H1 (cell line): ENCODE data around the gene ZNF45. TPM values are rescaled to one million over a fixed set of nuclear protein-coding genes. Genes with fewer than 3 reads are reported as not detected.

Experiments used
- CTCF ChIA-PET: fragments of 300-600 bp; sonication (Branson Sonifier 250); formaldehyde crosslinking; loops from one replicate; lab custom pipeline; 2021; ENCODE audit not compliant: partially characterized antibody; lab: Charles Lee
- POLR2A ChIA-PET: fragments of 300-600 bp; sonication (Branson Sonifier 250); formaldehyde crosslinking; loops from one replicate; lab custom pipeline; 2021; ENCODE audit warnings: inconsistent platforms; ENCODE audit not compliant: partially characterized antibody; lab: Charles Lee
- DNase-seq, 2 experiments: peaks; one replicate each; pipeline versions ENCODE4 v3.0.0 to v3.0.0-alpha.2; 2010 to 2022; ENCODE audit warnings: low spot score in 2 of 2, low read depth in 1 of 2, mixed read lengths in 1 of 2
- FAIRE-seq: peaks from 2 replicates; lab custom pipeline; 2011; peaks lifted over from hg19 to GRCh38; lab: Jason Lieb, UNC
- H2AFZ ChIP-seq: 2 replicates; pipeline ENCODE4 v1.8.1; 2012; ENCODE audit warnings: low read length, inconsistent platforms
- H2AK5ac ChIP-seq: 2 replicates; pipeline ENCODE4 v1.6.1; 2013; ENCODE audit warnings: low read depth, low read length
- H2BK120ac ChIP-seq: replicated peaks from 2 replicates; pipeline ENCODE3; 2013; ENCODE audit warnings: low read depth, low read length, inconsistent platforms
- H2BK12ac ChIP-seq: 2 replicates; pipeline ENCODE4 v1.6.1; 2013; ENCODE audit warnings: low read depth, low read length
- H2BK15ac ChIP-seq: 2 replicates; pipeline ENCODE4 v1.6.1; 2013; ENCODE audit warnings: low read length
- H2BK20ac ChIP-seq: 2 replicates; pipeline ENCODE4 v1.6.1; 2013; ENCODE audit warnings: low read length
- H2BK5ac ChIP-seq: 2 replicates; pipeline ENCODE4 v1.6.1; 2013; ENCODE audit warnings: low read depth, low read length
- H3K14ac ChIP-seq: 2 replicates; pipeline ENCODE4 v1.6.1; 2013; ENCODE audit warnings: inconsistent platforms; ENCODE audit not compliant: insufficient read length
- H3K18ac ChIP-seq: 2 replicates; pipeline ENCODE4 v1.6.1; 2013; ENCODE audit warnings: low read length; ENCODE audit errors: extremely low read depth
- H3K23ac ChIP-seq: 2 replicates; pipeline ENCODE4 v1.6.1; 2013; ENCODE audit warnings: inconsistent platforms; ENCODE audit not compliant: insufficient read length
- H3K23me2 ChIP-seq: 2 replicates; pipeline ENCODE4 v1.6.1; 2013; ENCODE audit warnings: low read depth, low read length
- H3K27ac ChIP-seq: 2 replicates; pipeline ENCODE4 v1.6.1; 2011; ENCODE audit warnings: low read depth, low read length, inconsistent platforms
- H3K27me3 ChIP-seq, 4 experiments: replicated peaks in 1 of 4; 1 replicate in 1 of 4; 2 replicates in 3 of 4; pipeline versions ENCODE4 v1.6.1 to v1.8.1; 2011 to 2013; ENCODE audit warnings: low read length in 3 of 4, mild to moderate bottlenecking in 3 of 4, inconsistent platforms in 2 of 4, mixed read lengths in 2 of 4, moderate library complexity in 1 of 4; ENCODE audit not compliant: control insufficient read depth in 3 of 4, insufficient read depth in 3 of 4; ENCODE audit errors: extremely low read depth in 1 of 4
- H3K36me3 ChIP-seq, 4 experiments: 2 replicates each; pipeline versions ENCODE4 v1.6.1 to v1.8.1; 2011 to 2013; ENCODE audit warnings: mild to moderate bottlenecking in 4 of 4, low read length in 3 of 4, moderate library complexity in 2 of 4, control low read depth in 1 of 4, inconsistent platforms in 1 of 4; ENCODE audit not compliant: insufficient read depth in 4 of 4, control insufficient read depth in 2 of 4
- H3K4ac ChIP-seq: replicated peaks from 2 replicates; pipeline ENCODE3; 2013; ENCODE audit warnings: low read length, low read depth, mixed read lengths, inconsistent platforms; ENCODE audit not compliant: insufficient read length
- H3K4me1 ChIP-seq, 4 experiments: replicated peaks in 1 of 4; 1 replicate in 1 of 4; 2 replicates in 3 of 4; pipeline versions ENCODE4 v1.6.1 to v1.8.1; 2011 to 2013; ENCODE audit warnings: low read length in 3 of 4, inconsistent platforms in 2 of 4, mixed read lengths in 1 of 4; ENCODE audit not compliant: insufficient read depth in 4 of 4, control insufficient read depth in 3 of 4
- H3K4me2 ChIP-seq, 2 experiments: 2 replicates each; pipeline versions ENCODE4 v1.6.1 to v1.8.1; 2011 to 2013; ENCODE audit warnings: low read depth in 2 of 2, low read length in 2 of 2, control low read depth in 1 of 2, inconsistent platforms in 1 of 2, mild to moderate bottlenecking in 1 of 2; ENCODE audit not compliant: insufficient read depth in 1 of 2
- H3K4me3 ChIP-seq, 4 experiments: fragments of 200-600, 300-600 bp in 1 of 4; sonication (generic), shearing (Covaris generic), sonication (Bioruptor Twin) in 1 of 4; 2 replicates each; pipeline versions ENCODE4 v1.5.1 to v1.8.1; 2011 to 2016; ENCODE audit warnings: low read length in 4 of 4, low read depth in 3 of 4, control low read depth in 2 of 4, inconsistent platforms in 2 of 4, mild to moderate bottlenecking in 2 of 4, mixed read lengths in 1 of 4, moderate library complexity in 1 of 4; ENCODE audit not compliant: insufficient read depth in 2 of 4; ENCODE audit errors: extremely low read depth in 1 of 4
- H3K56ac ChIP-seq: replicated peaks from 2 replicates; pipeline ENCODE3; 2013; ENCODE audit warnings: low read depth, mild to moderate bottlenecking, mixed read lengths, low read length, inconsistent platforms; ENCODE audit not compliant: insufficient read length
- H3K79me1 ChIP-seq: 2 replicates; pipeline ENCODE4 v1.6.1; 2013; ENCODE audit warnings: low read depth, low read length, control low read depth
- H3K79me2 ChIP-seq, 2 experiments: 2 replicates each; pipeline versions ENCODE4 v1.6.1 to v1.8.1; 2012 to 2013; ENCODE audit warnings: low read length in 2 of 2, mild to moderate bottlenecking in 2 of 2, inconsistent platforms in 1 of 2; ENCODE audit not compliant: insufficient read depth in 2 of 2, control insufficient read depth in 1 of 2
- H3K9ac ChIP-seq, 4 experiments: replicated peaks in 1 of 4; 1 replicate in 1 of 4; 2 replicates in 3 of 4; pipeline versions ENCODE4 v1.6.1 to v1.8.1; 2011 to 2013; ENCODE audit warnings: low read depth in 3 of 4, low read length in 3 of 4, control low read depth in 2 of 4, mild to moderate bottlenecking in 2 of 4, moderate library complexity in 2 of 4, inconsistent platforms in 1 of 4; ENCODE audit errors: extremely low read depth in 1 of 4
- H3K9me3 ChIP-seq, 2 experiments: 2 replicates each; pipeline versions ENCODE4 v1.6.1 to v1.8.1; 2012 to 2013; ENCODE audit warnings: mild to moderate bottlenecking in 2 of 2, moderate library complexity in 2 of 2, control low read depth in 1 of 2, inconsistent platforms in 1 of 2, low read depth in 1 of 2, low read length in 1 of 2, mixed read lengths in 1 of 2; ENCODE audit not compliant: insufficient read depth in 2 of 2
- H4K20me1 ChIP-seq, 2 experiments: replicated peaks in 1 of 2; 2 replicates each; pipeline versions ENCODE3 to v1.8.1; 2011 to 2013; ENCODE audit warnings: inconsistent platforms in 2 of 2, low read length in 2 of 2, mild to moderate bottlenecking in 1 of 2; ENCODE audit not compliant: insufficient read depth in 2 of 2, control insufficient read depth in 1 of 2
- H4K5ac ChIP-seq: 2 replicates; pipeline ENCODE4 v1.6.1; 2013; ENCODE audit warnings: low read length, low read depth, mixed read lengths, inconsistent platforms; ENCODE audit not compliant: insufficient read length
- H4K8ac ChIP-seq: 2 replicates; pipeline ENCODE4 v1.8.0; 2013; ENCODE audit warnings: mild to moderate bottlenecking, moderate library complexity, low read length, inconsistent platforms; ENCODE audit not compliant: insufficient read depth; ENCODE audit errors: extremely low read depth
- H4K91ac ChIP-seq: replicated peaks from 2 replicates; pipeline ENCODE3; 2013; ENCODE audit warnings: low read length, mixed read lengths, inconsistent platforms; ENCODE audit not compliant: insufficient read length
- ASH2L ChIP-seq: fragments of 200-600, 300-600 bp; sonication (generic); IDR thresholded peaks from one replicate; pipeline ENCODE4 v1.7.1; 2017; ENCODE audit warnings: low read length
- CBX8 ChIP-seq: fragments of 300-800, 300-1000 bp; sonication (generic); IDR thresholded peaks from 2 replicates; pipeline ENCODE4 v1.7.1; 2016; ENCODE audit warnings: low read depth, low read length, borderline replicate concordance
- CHD1 ChIP-seq: IDR thresholded peaks from 2 replicates; pipeline ENCODE4 v1.6.1; 2012; ENCODE audit warnings: low read depth, low read length, improper control_type of control experiment
- GABPA ChIP-seq: IDR thresholded peaks from 2 replicates; pipeline ENCODE4 v1.6.1; 2011; ENCODE audit warnings: mild to moderate bottlenecking, low read length, moderate library complexity, borderline replicate concordance; ENCODE audit not compliant: insufficient read depth
- GTF2F1 ChIP-seq: IDR thresholded peaks from 2 replicates; pipeline ENCODE4 v1.6.1; 2012; ENCODE audit warnings: low read depth, low read length, improper control_type of control experiment, borderline replicate concordance
- HDAC6 ChIP-seq: IDR thresholded peaks from one replicate; pipeline ENCODE4 v1.7.1; 2012; ENCODE audit warnings: low read depth, mild to moderate bottlenecking, inconsistent platforms, low read length, moderate library complexity
- KDM4A ChIP-seq: IDR thresholded peaks from one replicate; pipeline ENCODE4 v1.7.1; 2012; ENCODE audit warnings: low read depth, mild to moderate bottlenecking, moderate library complexity, low read length, inconsistent platforms; ENCODE audit not compliant: severe bottlenecking
- KDM5A ChIP-seq: fragments of 200-600 bp; IDR thresholded peaks from 2 replicates; pipeline ENCODE4 v1.7.1; 2012; ENCODE audit warnings: mild to moderate bottlenecking, low read length, inconsistent platforms, mixed read lengths
- SIX5 ChIP-seq: IDR thresholded peaks from 2 replicates; pipeline ENCODE4 v1.6.1; 2011; ENCODE audit warnings: mild to moderate bottlenecking, low read depth, low read length
- SP4 ChIP-seq: IDR thresholded peaks from 2 replicates; pipeline ENCODE4 v1.6.1; 2012; ENCODE audit warnings: low read length, inconsistent platforms
- TCF12 ChIP-seq: IDR thresholded peaks from 2 replicates; pipeline ENCODE4 v1.6.1; 2011; ENCODE audit warnings: low read depth, mild to moderate bottlenecking, low read length
- TEAD4 ChIP-seq: IDR thresholded peaks from 2 replicates; pipeline ENCODE4 v1.6.1; 2012; ENCODE audit warnings: low read depth, low read length, inconsistent platforms, mixed read lengths
- ZNF274 ChIP-seq: IDR thresholded peaks from 2 replicates; pipeline ENCODE4 v1.7.0; 2012; ENCODE audit warnings: low read length, borderline replicate concordance; ENCODE audit errors: extremely low read depth
- WGBS, 2 experiments: shearing (Covaris generic) in 1 of 2; methylation state at CpG; one replicate each; pipeline versions ENCODE4 v1.1.6 to v1.1.7; 2013 to 2015; ENCODE audit warnings: low lambda C conversion rate in 2 of 2, mixed read lengths in 2 of 2, inconsistent platforms in 1 of 2, low coverage in 1 of 2, missing lambda C conversion rate in 1 of 2; ENCODE audit not compliant: insufficient replicate concordance in 2 of 2, insufficient coverage in 1 of 2, insufficient read length in 1 of 2; ENCODE audit errors: extremely low coverage in 1 of 2, missing lambda C conversion rate in 1 of 2; 5-methylcytosine and 5-hydroxymethylcytosine counted together
- polyA plus RNA-seq, 7 experiments: library from polyadenylated mRNA; depleted of rRNA in 3 of 7; stranded (reverse) in 5 of 7; unstranded in 2 of 7; fragments of >200 nt in 5 of 7; fragments of 200-250 nt in 2 of 7; gene quantifications; 1 replicate in 5 of 7; 2 replicates in 1 of 7; 4 replicates in 1 of 7; pipeline versions ENCODE4 v1.2.1 to v1.2.3, GENCODE V29; 2011 to 2013; ENCODE audit warnings: missing spikeins in 2 of 7, mixed read lengths in 2 of 7
- total RNA-seq: library from RNA; stranded (reverse); fragmentation: NEBNext Ultra II Directional; extraction: Animal tissue kit (Norgen Biotek cat#: 25700); gene quantifications from 2 replicates; pipeline ENCODE4 v1.2.1, GENCODE V29; 2021
- TF ChIP-seq, protein P1 (sequence below): IDR thresholded peaks from 2 replicates; pipeline ENCODE4 v1.6.1; 2011; ENCODE audit warnings: low read depth, mild to moderate bottlenecking, low read length; ENCODE audit not compliant: insufficient read depth
- TF ChIP-seq, protein P2 (sequence below): IDR thresholded peaks from 2 replicates; pipeline ENCODE4 v1.6.1; 2012; ENCODE audit warnings: inconsistent platforms

ZNF45 gene
- total and polyA plus RNA-seq, 2 of the 8 experiments (the other 6 are each of a cell fraction or from before 2014, with no cell fraction given) = 4.6 to 16.2 TPM

DNA sequence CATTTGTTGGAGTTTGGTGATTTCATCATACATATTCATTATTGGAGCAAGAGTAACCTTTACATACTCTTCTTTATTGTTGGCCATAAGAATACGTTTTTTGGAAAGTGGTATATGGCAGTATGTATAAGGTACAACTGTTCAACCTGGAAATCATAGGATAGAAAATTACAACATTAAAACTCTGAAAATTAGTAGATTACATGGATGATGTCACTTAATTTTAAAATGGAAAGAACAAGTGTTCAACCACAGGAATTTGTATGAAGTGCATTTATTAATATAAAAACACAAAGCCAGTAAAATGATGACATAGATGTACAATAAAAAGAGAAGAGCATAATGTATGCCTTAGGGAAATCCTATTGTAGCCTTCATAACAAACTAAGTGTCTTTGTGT is 41.6 kb upstream of the ZNF45 start:
- H3K23ac ChIP-seq = no peak overlapping the region
- no peak overlapping the region for H3K14ac ChIP-seq
- H3K27me3 ChIP-seq = no peaks in the 10 kb centered on the region
- no peak overlapping the region for H2AFZ ChIP-seq
- H3K36me3 ChIP-seq = no peaks in the 10 kb centered on the region
- no peak overlapping the region for H3K9ac ChIP-seq
- no peak overlapping the region for H4K8ac ChIP-seq
- CTCF ChIA-PET = no interaction called here
- DNase-seq = no peak
- POLR2A ChIA-PET = no interaction called here
- H3K9me3 ChIP-seq = peaks cover 36 to 46% of the 10 kb centered on the region in 2 experiments; a peak in 3 of 4 replicates
- no peak overlapping the region for H3K4me3 ChIP-seq
- no peak overlapping the region for H3K56ac ChIP-seq
- no peak overlapping the region for H2BK12ac ChIP-seq
- no peak overlapping the region for H4K5ac ChIP-seq
- no peak overlapping the region for H3K4ac ChIP-seq
- no peak overlapping the region for H3K4me2 ChIP-seq
- H2BK15ac ChIP-seq = no peak overlapping the region
- H2BK20ac ChIP-seq = no peak overlapping the region
- no peak overlapping the region for H2BK5ac ChIP-seq
- H3K18ac ChIP-seq = no peak overlapping the region
- H2AK5ac ChIP-seq = no peak overlapping the region
- H3K4me1 ChIP-seq = no peaks in the 10 kb centered on the region
- 86% methylated on average over 1 of the region's 1 CpG; no CpG with 5 or more reads in 1 of the 2 experiments for WGBS, 2 experiments
- no peaks in the 10 kb centered on the region for H3K79me2 ChIP-seq
- no peak overlapping the region for H2BK120ac ChIP-seq
- H3K27ac ChIP-seq = no peak overlapping the region
- H3K23me2 ChIP-seq = no peaks in the 10 kb centered on the region
- no peaks in the 10 kb centered on the region for H3K79me1 ChIP-seq
- no peak overlapping the region for H4K91ac ChIP-seq
- no peak for FAIRE-seq
- H4K20me1 ChIP-seq = no peaks in the 10 kb centered on the region
- TF ChIP-seq TCF12 = no peak
- no peak for TF ChIP-seq GTF2F1
- TF ChIP-seq ASH2L = no peak
- no peak for TF ChIP-seq SIX5
- no peak for TF ChIP-seq CHD1
- TF ChIP-seq, protein P1, sequence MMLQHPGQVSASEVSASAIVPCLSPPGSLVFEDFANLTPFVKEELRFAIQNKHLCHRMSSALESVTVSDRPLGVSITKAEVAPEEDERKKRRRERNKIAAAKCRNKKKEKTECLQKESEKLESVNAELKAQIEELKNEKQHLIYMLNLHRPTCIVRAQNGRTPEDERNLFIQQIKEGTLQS = no peak
- no peak for TF ChIP-seq SP4
- no peak for TF ChIP-seq KDM5A
- TF ChIP-seq ZNF274 = no peak
- TF ChIP-seq GABPA = no peak
- TF ChIP-seq HDAC6 = no peak
- TF ChIP-seq TEAD4 = no peak
- TF ChIP-seq CBX8 = no peak
- no peak for TF ChIP-seq KDM4A
- TF ChIP-seq, protein P2, sequence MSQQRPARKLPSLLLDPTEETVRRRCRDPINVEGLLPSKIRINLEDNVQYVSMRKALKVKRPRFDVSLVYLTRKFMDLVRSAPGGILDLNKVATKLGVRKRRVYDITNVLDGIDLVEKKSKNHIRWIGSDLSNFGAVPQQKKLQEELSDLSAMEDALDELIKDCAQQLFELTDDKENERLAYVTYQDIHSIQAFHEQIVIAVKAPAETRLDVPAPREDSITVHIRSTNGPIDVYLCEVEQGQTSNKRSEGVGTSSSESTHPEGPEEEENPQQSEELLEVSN = no peak
